Fibroblast of lung (primary cell): ENCODE results near the gene SLC9A3.

Experiments used
- CTCF ChIP-seq, 2 donors: IDR thresholded peaks in 1 of 2; conservative IDR thresholded peaks in 1 of 2; 1 replicate in 1 of 2; 2 replicates in 1 of 2; pipeline ENCODE4 v1.5.1; 2011 to 2012; ENCODE audit warnings: low read length in 2 of 2, control low read depth in 1 of 2, inconsistent platforms in 1 of 2, low read depth in 1 of 2, mild to moderate bottlenecking in 1 of 2
- EZH2 ChIP-seq: IDR thresholded peaks from 2 replicates; pipeline ENCODE4 v1.5.1; 2012; ENCODE audit warnings: low read length, control low read depth, mild to moderate bottlenecking; ENCODE audit errors: missing control alignments

GRCh38 chr5:533955-534742 is 9.9 kb upstream of the SLC9A3 start:
- TF ChIP-seq CTCF (conservative IDR thresholded peaks at IDR 0.05 in 1 of 2, IDR thresholded peaks at IDR 0.05 in 1 of 2; ENCODE audit: low read depth in 1 of 2, low read length in 2 of 2) (no peak), EZH2 (no peak)
